ENCODE results near the gene NELL2. TPM values are rescaled to one million over a fixed set of nuclear protein-coding genes. Genes with fewer than 3 reads are reported as not detected.

Gene NELL2
- total RNA-seq, 1 experiment from 2014 or later: 32.7 TPM

GRCh38 chr12:44653861-44654527 is 222.1 kb downstream of the NELL2 start:
- no peaks in the 10 kb centered on the region for H3K79me1 ChIP-seq (ENCODE audit: insufficient read depth, low read depth, low read length, poor library complexity, severe bottlenecking)
- DNase-seq: no peak
- no peak overlapping the region for H3K23ac ChIP-seq (ENCODE audit: insufficient read length, low read depth, low read length)
- no peak overlapping the region for H2BK120ac ChIP-seq (ENCODE audit: low read depth, low read length, poor library complexity, severe bottlenecking)
- no CpG with 5 or more reads among the region's 3 CpGs for WGBS (ENCODE audit: extremely low coverage, insufficient read length, low lambda C conversion rate)
- no peak for TF ChIP-seq CTCF (conservative IDR thresholded peaks at IDR 0.05)
- no peak overlapping the region for H2BK15ac ChIP-seq (ENCODE audit: low read depth, low read length)
- no peak overlapping the region for H3T11ph ChIP-seq (ENCODE audit: low read length)
- peaks cover 3 to 5% (median 3%) of the 10 kb centered on the region in 3 experiments; a peak in 6 of 7 replicates for H3K36me3 Mint-ChIP-seq (ENCODE audit: insufficient read depth in 1 of 3, low read depth in 3 of 3)
- H3K56ac ChIP-seq (ENCODE audit: insufficient read length, low read depth, low read length): no peak overlapping the region
- no peaks in the 10 kb centered on the region for H3K79me2 ChIP-seq (ENCODE audit: insufficient read depth, low read length)
- no peak overlapping the region for H3K27ac Mint-ChIP-seq
- H4K20me1 ChIP-seq (ENCODE audit: control insufficient read depth, insufficient read depth, insufficient read length): no peaks in the 10 kb centered on the region
- H3K14ac ChIP-seq (ENCODE audit: insufficient read depth, low read length): no peak overlapping the region
- peaks cover 2% of the 10 kb centered on the region; the same call in 1 of the 2 replicates for H3K27me3 Mint-ChIP-seq (ENCODE audit: low read depth)
- H4K5ac ChIP-seq (ENCODE audit: insufficient read length, low read depth, low read length): no peak overlapping the region
- no peaks in the 10 kb centered on the region; the same call in 1 of the 2 replicates for H3K27me3 ChIP-seq (ENCODE audit: insufficient read depth, low read length)
- H3K9me3 Mint-ChIP-seq: peaks cover 0 to 3% of the 10 kb centered on the region in 2 experiments; a peak in 1 of 5 replicates
- no peak overlapping the region for H2BK12ac ChIP-seq (ENCODE audit: insufficient read length, low read depth, low read length)
- H3K4me2 ChIP-seq (ENCODE audit: insufficient read depth, insufficient read length, low read length): no peak overlapping the region
- no peak overlapping the region for H3K9ac ChIP-seq (ENCODE audit: extremely low read depth, insufficient read length, low read length)
- peaks cover 27 to 28% of the 10 kb centered on the region in 2 experiments for H3K4me1 Mint-ChIP-seq
- no peaks in the 10 kb centered on the region for H3K9me3 ChIP-seq (ENCODE audit: control insufficient read depth, low read depth, low read length)
- no peak overlapping the region for H2BK20ac ChIP-seq (ENCODE audit: low read depth, low read length, poor library complexity, severe bottlenecking)
- H3K23me2 ChIP-seq (ENCODE audit: insufficient read length, low read depth, low read length, poor library complexity, severe bottlenecking): no peaks in the 10 kb centered on the region
- H3K4me3 Mint-ChIP-seq: no peak overlapping the region
- H3K4ac ChIP-seq (ENCODE audit: low read depth, low read length): no peak overlapping the region
- no peak overlapping the region for H2BK5ac ChIP-seq (ENCODE audit: insufficient read length, low read length)
- H3K27ac ChIP-seq (ENCODE audit: insufficient read length, low read depth, low read length): no peak overlapping the region
- H4K91ac ChIP-seq (ENCODE audit: insufficient read length, low read depth, low read length): no peak overlapping the region
- no peak overlapping the region for H2AFZ ChIP-seq (ENCODE audit: low read length)
- no peak overlapping the region for H2AK5ac ChIP-seq (ENCODE audit: insufficient read length, low read length)
- no peak overlapping the region for H4K8ac ChIP-seq (replicated peaks; ENCODE audit: insufficient read length, low read depth, low read length)
- H3K4me1 ChIP-seq (ENCODE audit: insufficient read depth, low read length): peaks cover 9% of the 10 kb centered on the region; the same call in 1 of the 2 replicates
- H3K18ac ChIP-seq (ENCODE audit: insufficient read length, low read depth, low read length): no peak overlapping the region

All from H9 (cell line).